ENCODE data around the gene SLC18A2.

- TF ChIP-seq CTCF (IDR thresholded peaks at IDR 0.05; ENCODE audit: low read depth, low read length) (no peak), EZH2phosphoT487 (IDR thresholded peaks at IDR 0.05; ENCODE audit: low read depth) (no peak)
Measured at GRCh38 chr10:117311261-117311660, 70.3 kb downstream of the SLC18A2 start.
